Tibial nerve (tissue), 4 donors: ENCODE data around the gene CCR8. TPM values are rescaled to one million over a fixed set of nuclear protein-coding genes. Genes with fewer than 3 reads are reported as not detected.

Experiments
- DNase-seq, 2 donors: peaks; one replicate each; pipeline ENCODE4 v3.0.0-alpha.2; 2019; ENCODE audit warnings: low spot score in 2 of 2
- H3K27ac ChIP-seq, 4 donors: fragments of 200-600 bp; sonication (generic) in 3 of 4; one replicate each; pipeline ENCODE4 v1.5.1; 2017 to 2019; ENCODE audit warnings: mild to moderate bottlenecking in 1 of 4
- H3K27me3 ChIP-seq, 2 donors: fragments of 200-600 bp; sonication (generic) in 1 of 2; one replicate each; pipeline versions ENCODE4 v1.5.1 to v1.6.0; 2017 to 2019
- H3K36me3 ChIP-seq, 3 donors: fragments of 200-600 bp; sonication (generic); one replicate each; pipeline ENCODE4 v1.5.1; 2018 to 2019
- H3K4me1 ChIP-seq, 4 donors: fragments of 200-600 bp; sonication (generic) in 3 of 4; one replicate each; pipeline ENCODE4 v1.5.1; 2017 to 2019
- H3K4me3 ChIP-seq, 4 donors: fragments of 200-600 bp; sonication (generic) in 3 of 4; one replicate each; pipeline ENCODE4 v1.5.1; 2017 to 2019; ENCODE audit warnings: mild to moderate bottlenecking in 1 of 4, moderate library complexity in 1 of 4
- H3K9me3 ChIP-seq, 4 donors: fragments of 200-600 bp; sonication (generic) in 3 of 4; one replicate each; pipeline ENCODE4 v1.5.1; 2017 to 2019
- CTCF ChIP-seq, 5 experiments: fragments of 200-600 bp in 3 of 5; fragments of 450-650 bp in 2 of 5; sonication (generic) in 3 of 5; IDR thresholded peaks; one replicate each; pipeline ENCODE4 v1.5.1; 2016 to 2019; ENCODE audit warnings: antibody characterized with exemption in 5 of 5, mild to moderate bottlenecking in 3 of 5, moderate library complexity in 2 of 5
- EP300 ChIP-seq, 2 donors: sonication (generic); formaldehyde crosslinking; IDR thresholded peaks; one replicate each; pipeline ENCODE4 v1.6.1; 2017; ENCODE audit warnings: antibody characterized with exemption in 2 of 2, mild to moderate bottlenecking in 1 of 2
- POLR2A ChIP-seq, 2 donors: fragments of 450-650 bp; IDR thresholded peaks; one replicate each; pipeline ENCODE4 v1.6.1; 2017; ENCODE audit warnings: antibody characterized with exemption in 2 of 2, mild to moderate bottlenecking in 2 of 2, moderate library complexity in 2 of 2
- WGBS, 2 donors: methylation state at CpG; one replicate each; pipeline ENCODE4 v1.1.5; 2018; 5-methylcytosine and 5-hydroxymethylcytosine counted together
- total RNA-seq, 4 donors: library from RNA; depleted of rRNA; stranded (reverse); fragments of >200 nt; gene quantifications; one replicate each; pipeline ENCODE4 v1.1.0, GENCODE V29; 2016

The CCR8 gene
- total RNA-seq, 4 donors from 2014 or later = not detected

DNA sequence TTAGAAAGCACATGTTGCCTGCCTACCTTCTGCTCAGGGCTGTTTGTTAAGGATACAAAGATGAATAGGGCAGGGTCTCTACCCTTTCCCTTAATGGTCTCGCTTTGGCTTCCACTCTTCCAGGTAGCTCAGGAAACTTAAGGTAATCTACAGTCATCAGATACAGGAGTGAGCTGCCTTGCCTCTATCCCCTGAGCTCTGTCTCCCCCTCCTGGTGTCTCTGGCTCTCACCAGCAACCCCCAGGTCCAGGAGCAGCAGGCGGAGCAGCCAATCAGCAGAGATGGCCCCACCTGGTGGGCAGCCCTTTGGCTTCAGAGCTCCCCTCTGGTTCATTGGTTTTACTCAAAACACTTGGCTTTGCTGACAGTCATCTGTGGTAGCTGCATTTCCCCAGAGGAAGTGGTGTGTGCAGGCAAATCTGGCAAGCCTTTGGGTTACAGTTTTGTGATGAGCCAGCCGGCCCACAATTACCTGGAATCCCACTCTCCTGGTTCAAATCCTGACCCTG is 41.2 kb upstream of the CCR8 start:
- no peak overlapping the region for H3K4me3 ChIP-seq

GRCh38 chr3:39289107-39289506 is 40.4 kb upstream of the CCR8 start:
- DNase-seq = no peak
- H3K9me3 ChIP-seq = no peaks in the 10 kb centered on the region
- H3K4me3 ChIP-seq = no peak overlapping the region
- no peak overlapping the region for H3K27ac ChIP-seq
- H3K4me1 ChIP-seq = peaks cover 0 to 12% (median 3%) of the 10 kb centered on the region in 4 donors
- TF ChIP-seq POLR2A (IDR thresholded peaks at IDR 0.05) = no peak
- TF ChIP-seq EP300 (IDR thresholded peaks at IDR 0.05) = no peak
- TF ChIP-seq CTCF (IDR thresholded peaks at IDR 0.05) = no peak
- WGBS, 2 donors = 84 to 90% methylated on average over 4 of the region's 4 CpGs
- no peaks in the 10 kb centered on the region for H3K36me3 ChIP-seq
- H3K27me3 ChIP-seq = no peaks in the 10 kb centered on the region

More for the DNA sequence above, 41.2 kb upstream of the CCR8 start:
- H3K4me1 ChIP-seq = peaks cover 0 to 13% (median 3%) of the 10 kb centered on the region in 4 donors
- no peaks in the 10 kb centered on the region for H3K36me3 ChIP-seq
- WGBS, 2 donors = 22 to 24% methylated on average over 3 of the region's 3 CpGs
- no peak overlapping the region for H3K27ac ChIP-seq
- no peaks in the 10 kb centered on the region for H3K9me3 ChIP-seq
- TF ChIP-seq CTCF (IDR thresholded peaks at IDR 0.05) (peak; percentile 71 to 91 (median 77)), POLR2A (IDR thresholded peaks at IDR 0.05) (no peak)
- H3K27me3 ChIP-seq = no peaks in the 10 kb centered on the region
- peak; percentile 41 to 72 for DNase-seq

GRCh38 chr3:39290255-39290654 is 39.3 kb upstream of the CCR8 start:
- WGBS, 2 donors = 43 to 57% methylated on average over 4 of the region's 4 CpGs
- H3K36me3 ChIP-seq = no peaks in the 10 kb centered on the region
- H3K4me3 ChIP-seq = no peak overlapping the region
- no peaks in the 10 kb centered on the region for H3K9me3 ChIP-seq
- DNase-seq = no peak
- no peaks in the 10 kb centered on the region for H3K27me3 ChIP-seq
- peak overlapping the region in 1 of 4 donors; percentile 26 for H3K27ac ChIP-seq
- H3K4me1 ChIP-seq = peaks cover 0 to 10% (median 0%) of the 10 kb centered on the region in 4 donors
- no peak for TF ChIP-seq CTCF (IDR thresholded peaks at IDR 0.05)
- no peak for TF ChIP-seq EP300 (IDR thresholded peaks at IDR 0.05)
- no peak for TF ChIP-seq POLR2A (IDR thresholded peaks at IDR 0.05)

- TF ChIP-seq POLR2A (IDR thresholded peaks at IDR 0.05) (no peak), CTCF (IDR thresholded peaks at IDR 0.05) (peak; percentile 84 to 97 (median 91)), EP300 (IDR thresholded peaks at IDR 0.05) (no peak)
- H3K4me1 ChIP-seq = peaks cover 0 to 10% (median 0%) of the 10 kb centered on the region in 4 donors
- peak; percentile 58 to 78 for DNase-seq
- no peak overlapping the region for H3K4me3 ChIP-seq
- H3K9me3 ChIP-seq = no peaks in the 10 kb centered on the region
- no peak overlapping the region for H3K27ac ChIP-seq
- no peaks in the 10 kb centered on the region for H3K27me3 ChIP-seq
- H3K36me3 ChIP-seq = no peaks in the 10 kb centered on the region
- 15 to 27% methylated on average over 5 of the region's 5 CpGs for WGBS, 2 donors
Observed at GRCh38 chr3:39291903-39292329, 37.6 kb upstream of the CCR8 start.

GRCh38 chr3:39292961-39293360 is 36.5 kb upstream of the CCR8 start:
- Histone ChIP-seq H3K4me3 (no peak overlapping the region), H3K4me1 (peaks cover 0 to 10% (median 0%) of the 10 kb centered on the region in 4 donors), H3K36me3 (no peaks in the 10 kb centered on the region), H3K9me3 (peaks cover 0 to 1% (median 0%) of the 10 kb centered on the region in 4 donors), H3K27me3 (no peaks in the 10 kb centered on the region), H3K27ac (no peak overlapping the region)
- TF ChIP-seq POLR2A (IDR thresholded peaks at IDR 0.05) (no peak), CTCF (IDR thresholded peaks at IDR 0.05) (no peak), EP300 (IDR thresholded peaks at IDR 0.05) (no peak)
- no peak for DNase-seq
- 78 to 81% methylated on average over 4 of the region's 4 CpGs for WGBS, 2 donors
